IMR-90 (cell line): ENCODE measurements around the gene GAS7. TPM values are rescaled to one million over a fixed set of nuclear protein-coding genes. Genes with fewer than 3 reads are reported as not detected.

Experiments
- ATAC-seq: fragments of 200-7000 bp; cut with Tn5 transposase; 2 replicates; pipeline ENCODE4 v1.9.1; 2020; ENCODE audit warnings: low read depth, mild to moderate bottlenecking, moderate library complexity
- BruUV-seq: library from RNA; stranded (reverse); fragments of 400-500 nt; replicated peaks from 2 replicates; lab custom pipeline; 2021; lab: Mats Ljungman, UMichigan
- CTCF ChIA-PET: fragments of 300-600 bp; formaldehyde crosslinking; extraction: SDS; loops from one replicate; lab custom pipeline; 2021; ENCODE audit warnings: antibody characterized with exemption; lab: Yijun Ruan, JAX
- POLR2A ChIA-PET: fragments of 300-600 bp; sonication (Branson Sonifier 250); formaldehyde crosslinking; loops from one replicate; lab custom pipeline; 2022; ENCODE audit warnings: antibody characterized with exemption; ENCODE audit not compliant: unreplicated experiment; lab: Charles Lee
- DNase-seq: peaks from one replicate; pipeline ENCODE4 v3.0.0; 2013
- H2AFZ ChIP-seq: replicated peaks from 2 replicates; pipeline ENCODE3; 2013; ENCODE audit warnings: low read length, mild to moderate bottlenecking; ENCODE audit not compliant: poor library complexity
- H2AK5ac ChIP-seq: 2 replicates; pipeline ENCODE4 v1.6.1; 2013; ENCODE audit warnings: low read depth, low read length, inconsistent platforms
- H2AK9ac ChIP-seq: replicated peaks from 2 replicates; pipeline ENCODE3; 2013; ENCODE audit warnings: mild to moderate bottlenecking, low read depth, low read length, moderate library complexity; ENCODE audit not compliant: poor library complexity
- H2BK120ac ChIP-seq: 2 replicates; pipeline ENCODE4 v1.6.1; 2013; ENCODE audit warnings: low read depth, low read length, inconsistent platforms
- H2BK15ac ChIP-seq: 3 replicates; pipeline ENCODE4 v1.6.1; 2013; ENCODE audit warnings: low read depth, low read length, inconsistent platforms
- H2BK20ac ChIP-seq: 2 replicates; pipeline ENCODE4 v1.6.1; 2013; ENCODE audit warnings: low read depth, mild to moderate bottlenecking, inconsistent platforms, low read length, moderate library complexity
- H2BK5ac ChIP-seq: 2 replicates; pipeline ENCODE4 v1.6.1; 2013; ENCODE audit warnings: mild to moderate bottlenecking, low read depth, low read length, inconsistent platforms; ENCODE audit not compliant: poor library complexity, severe bottlenecking
- H3K14ac ChIP-seq: replicated peaks from 2 replicates; pipeline ENCODE4 v1.6.1; 2013; ENCODE audit warnings: low read depth, low read length, inconsistent platforms
- H3K18ac ChIP-seq: 2 replicates; pipeline ENCODE4 v1.6.1; 2013; ENCODE audit warnings: low read depth, low read length, control low read depth
- H3K23ac ChIP-seq: 2 replicates; pipeline ENCODE4 v1.6.1; 2013; ENCODE audit warnings: low read depth, low read length, inconsistent platforms
- H3K27ac ChIP-seq: 2 replicates; pipeline ENCODE4 v1.5.1; 2013; ENCODE audit warnings: mild to moderate bottlenecking, control low read depth, low read length; ENCODE audit not compliant: insufficient read depth
- H3K27me3 ChIP-seq: 2 replicates; pipeline ENCODE4 v1.6.1; 2013; ENCODE audit warnings: low read length; ENCODE audit not compliant: control insufficient read depth, insufficient read depth
- H3K36me3 ChIP-seq: 2 replicates; pipeline ENCODE4 v1.6.1; 2013; ENCODE audit warnings: low read length, mixed read lengths; ENCODE audit not compliant: control insufficient read depth, insufficient read depth
- H3K4ac ChIP-seq: 2 replicates; pipeline ENCODE4 v1.6.1; 2013; ENCODE audit warnings: low read depth, low read length, inconsistent platforms
- H3K4me1 ChIP-seq: 2 replicates; pipeline ENCODE4 v1.6.1; 2013; ENCODE audit warnings: low read length, mixed read lengths; ENCODE audit not compliant: control insufficient read depth, insufficient read depth
- H3K4me2 ChIP-seq: 2 replicates; pipeline ENCODE4 v1.6.1; 2013; ENCODE audit warnings: low read depth, mild to moderate bottlenecking, control low read depth, low read length, moderate library complexity
- H3K4me3 ChIP-seq: 2 replicates; pipeline ENCODE4 v1.5.1; 2013; ENCODE audit warnings: low read depth, mild to moderate bottlenecking, control low read depth, low read length, moderate library complexity; ENCODE audit not compliant: insufficient read depth
- H3K56ac ChIP-seq: 2 replicates; pipeline ENCODE4 v1.6.1; 2013; ENCODE audit warnings: low read length, inconsistent platforms; ENCODE audit not compliant: insufficient read depth; ENCODE audit errors: extremely low read depth
- H3K79me1 ChIP-seq, 2 experiments: 2 replicates each; pipeline ENCODE4 v1.6.1; 2013; ENCODE audit warnings: low read length in 2 of 2, inconsistent platforms in 1 of 2, low read depth in 1 of 2
- H3K9ac ChIP-seq: 2 replicates; pipeline ENCODE4 v1.6.1; 2013; ENCODE audit warnings: low read depth, low read length, control low read depth
- H3K9me1 ChIP-seq: 2 replicates; pipeline ENCODE4 v1.6.1; 2013; ENCODE audit warnings: low read length, inconsistent platforms; ENCODE audit not compliant: insufficient read depth
- H3K9me3 ChIP-seq: 2 replicates; pipeline ENCODE4 v1.6.1; 2013; ENCODE audit warnings: low read length; ENCODE audit not compliant: control insufficient read depth, insufficient read depth
- H4K20me1 ChIP-seq: 2 replicates; pipeline ENCODE4 v1.6.1; 2013; ENCODE audit warnings: low read length, inconsistent platforms; ENCODE audit not compliant: insufficient read depth
- H4K5ac ChIP-seq: 2 replicates; pipeline ENCODE4 v1.6.1; 2013; ENCODE audit warnings: mild to moderate bottlenecking, low read depth, low read length, control low read depth
- H4K8ac ChIP-seq, 2 experiments: 2 replicates each; pipeline ENCODE4 v1.6.1; 2013; ENCODE audit warnings: low read depth in 2 of 2, low read length in 2 of 2, control low read depth in 1 of 2, inconsistent platforms in 1 of 2
- H4K91ac ChIP-seq: 2 replicates; pipeline ENCODE4 v1.6.1; 2013; ENCODE audit warnings: low read depth, low read length, inconsistent platforms; ENCODE audit not compliant: insufficient read depth
- BHLHE40 ChIP-seq: fragments of 150-350 bp; IDR thresholded peaks from 2 replicates; pipeline ENCODE4 v1.6.1; 2016; ENCODE audit warnings: mild to moderate bottlenecking, low read depth, low read length
- CEBPB ChIP-seq: IDR thresholded peaks from 2 replicates; pipeline ENCODE4 v1.6.1; 2012; ENCODE audit warnings: low read depth, low read length, improper control_type of control experiment
- CHD1 ChIP-seq: IDR thresholded peaks from 2 replicates; pipeline ENCODE4 v1.6.1; 2012; ENCODE audit warnings: low read depth, low read length, improper control_type of control experiment
- FOS ChIP-seq: fragments of 150-350 bp; IDR thresholded peaks from 2 replicates; pipeline ENCODE4 v1.6.1; 2016; ENCODE audit warnings: low read depth, low read length
- MAFK ChIP-seq: IDR thresholded peaks from 2 replicates; pipeline ENCODE4 v1.6.1; 2012; ENCODE audit warnings: low read depth, low read length, improper control_type of control experiment
- MXI1 ChIP-seq: IDR thresholded peaks from 2 replicates; pipeline ENCODE4 v1.6.1; 2012; ENCODE audit warnings: low read depth, mild to moderate bottlenecking, low read length, moderate library complexity, borderline replicate concordance
- NFE2L2 ChIP-seq: fragments of 150-350 bp; IDR thresholded peaks from 2 replicates; pipeline ENCODE4 v1.6.1; 2016; ENCODE audit warnings: low read depth, mild to moderate bottlenecking, low read length
- POLR2A ChIP-seq: IDR thresholded peaks from 2 replicates; pipeline ENCODE4 v1.6.1; 2012; ENCODE audit warnings: mild to moderate bottlenecking, low read depth, low read length
- RAD21 ChIP-seq: IDR thresholded peaks from 2 replicates; pipeline ENCODE4 v1.6.1; 2012; ENCODE audit warnings: low read length, improper control_type of control experiment
- RCOR1 ChIP-seq: IDR thresholded peaks from 2 replicates; pipeline ENCODE4 v1.6.1; 2012; ENCODE audit warnings: mild to moderate bottlenecking, low read length, improper control_type of control experiment; ENCODE audit not compliant: insufficient replicate concordance
- RFX5 ChIP-seq: IDR thresholded peaks from 2 replicates; pipeline ENCODE4 v1.8.0; 2012; ENCODE audit warnings: low read depth, mild to moderate bottlenecking, low read length, moderate library complexity
- SMC3 ChIP-seq: fragments of 150-350 bp; IDR thresholded peaks from 2 replicates; pipeline ENCODE4 v1.6.1; 2016; ENCODE audit warnings: low read depth, mild to moderate bottlenecking, antibody characterized with exemption, low read length, moderate library complexity
- WGBS, 2 experiments: methylation state at CpG; one replicate each; pipeline versions ENCODE4 v1.1.5 to v1.1.7; 2013; ENCODE audit warnings: missing lambda C conversion rate in 2 of 2; ENCODE audit not compliant: insufficient read length in 1 of 2; ENCODE audit errors: extremely low coverage in 2 of 2; 5-methylcytosine and 5-hydroxymethylcytosine counted together
- dilution Hi-C: fragments of 300-500 bp; cut with HindIII; formaldehyde crosslinking; loops from one replicate; pipeline ENCODE4 v1.14.3; 2018; ENCODE audit warnings: low sequenced_read_pairs; ENCODE audit not compliant: unreplicated experiment
- in situ Hi-C: fragments of 300-500 bp; cut with MboI; formaldehyde crosslinking; loops from 3 replicates; pipeline ENCODE4 v1.14.3; 2019; ENCODE audit warnings: low sequenced_read_pairs, inconsistent platforms, mixed read lengths
- intact Hi-C: fragments of 100-400 bp; cut with micrococcal nuclease; formaldehyde crosslinking; loops from 2 replicates; pipeline ENCODE4 v1.10.0; 2022
- polyA plus RNA-seq, 3 experiments: library from polyadenylated mRNA; depleted of rRNA; stranded (reverse); fragments of >200 nt; gene quantifications; 2 replicates each; pipeline ENCODE4 v1.2.3, GENCODE V29; 2012; ENCODE audit warnings: low replicate concordance in 1 of 3
- total RNA-seq: library from RNA; depleted of rRNA; stranded (reverse); fragments of >200 nt; gene quantifications from 2 replicates; pipeline ENCODE4 v1.2.3, GENCODE V29; 2012
- TF ChIP-seq, protein P1 (sequence below): fragments of 150-350 bp; IDR thresholded peaks from 2 replicates; pipeline ENCODE4 v1.6.1; 2017; ENCODE audit warnings: mild to moderate bottlenecking, antibody characterized with exemption, low read length, low read depth
- TF ChIP-seq, protein P2 (sequence below): conservative IDR thresholded peaks from 2 replicates; pipeline ENCODE4 v1.5.1; 2012; ENCODE audit warnings: mild to moderate bottlenecking, low read depth, low read length, improper control_type of control experiment
- TF ChIP-seq, protein P3 (sequence below): fragments of 150-350 bp; IDR thresholded peaks from 2 replicates; pipeline ENCODE4 v1.6.1; 2016; ENCODE audit warnings: low read depth, mild to moderate bottlenecking, low read length, moderate library complexity, borderline replicate concordance

The GAS7 gene
- total and polyA plus RNA-seq, 2 of the 4 experiments (the other 2 are of a cell fraction): 4.6 to 5.0 TPM

DNA sequence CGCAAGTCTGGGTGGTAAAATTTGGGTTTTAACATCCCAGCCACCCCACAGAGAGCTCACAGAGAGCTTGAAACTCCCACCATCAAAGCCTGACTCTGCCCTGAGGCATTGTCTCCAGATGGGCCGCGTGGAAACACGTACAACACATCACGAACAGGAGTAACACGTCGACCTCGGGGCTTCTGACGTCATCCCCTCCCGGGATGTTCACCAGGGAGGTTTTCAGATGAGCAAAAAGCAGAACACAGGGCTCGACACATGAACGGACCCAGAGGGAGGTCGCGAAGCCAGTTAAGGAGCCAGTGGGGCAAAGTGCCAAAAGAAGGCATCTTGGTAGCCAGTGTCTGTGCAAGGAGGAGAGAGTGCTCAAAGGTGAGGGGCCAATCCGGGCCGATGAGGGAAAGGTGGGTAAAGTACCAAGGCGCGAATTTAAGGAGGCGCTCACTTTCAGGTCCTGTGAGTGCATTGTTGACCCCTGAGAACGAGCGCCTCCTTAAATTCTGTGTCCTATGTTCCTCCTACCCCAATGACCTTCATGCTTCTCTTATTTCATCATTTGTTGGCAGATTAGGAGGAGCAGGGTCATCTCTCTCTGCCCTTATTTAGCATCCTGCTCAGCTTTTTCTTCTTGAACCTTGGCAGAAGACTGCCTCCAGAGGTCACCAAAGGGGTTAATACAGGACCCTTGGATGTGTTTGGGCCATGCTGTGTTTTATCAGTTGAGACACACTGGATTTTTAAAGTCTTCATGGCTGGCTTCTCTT, 298.9 kb downstream of the GAS7 start:
- dilution Hi-C loops (no loop called here), in situ Hi-C loops (no loop called here), intact Hi-C loops (loop anchor here (1.0 to 5.0 kb wide), 2 partner anchors 21 to 57 kb away; no protein-coding TSS in a partner anchor)
- BruUV-seq: no TSS peak
- H3K9me1 ChIP-seq: no peaks in the 10 kb centered on the region
- H2AK9ac ChIP-seq: no peak overlapping the region
- no peak overlapping the region; the same call in 1 of the 2 replicates for H3K18ac ChIP-seq
- no peaks in the 10 kb centered on the region for H3K79me1 ChIP-seq
- peaks cover 14% of the 10 kb centered on the region for H3K4me1 ChIP-seq
- no peaks in the 10 kb centered on the region for H4K20me1 ChIP-seq
- no peak overlapping the region; the same call in 1 of the 2 replicates for H4K91ac ChIP-seq
- no peak overlapping the region for H3K4me3 ChIP-seq
- no peaks in the 10 kb centered on the region; the same call in 1 of the 2 replicates for H3K27me3 ChIP-seq
- no peak overlapping the region for H2AFZ ChIP-seq
- H3K4me2 ChIP-seq: no peak overlapping the region
- H2BK20ac ChIP-seq: no peak overlapping the region
- no peak for DNase-seq
- no peak overlapping the region for H2BK5ac ChIP-seq
- H3K27ac ChIP-seq: no peak overlapping the region
- no peak overlapping the region for H3K56ac ChIP-seq
- H3K4ac ChIP-seq: no peak overlapping the region
- WGBS, 2 experiments: 72% methylated on average over 6 of the region's 21 CpGs; no CpG with 5 or more reads in 1 of the 2 experiments
- H3K9ac ChIP-seq: no peak overlapping the region
- H2BK15ac ChIP-seq: no peak overlapping the region
- ATAC-seq: no peak
- ChIA-PET CTCF (no interaction called here), POLR2A (interaction anchor here (0.5 kb wide), 1 partner anchor 21 kb away, joined by 5 read pairs; no protein-coding TSS in a partner anchor)
- H2BK120ac ChIP-seq: peak overlapping the region; percentile 43; the same call in 1 of the 2 replicates
- H2AK5ac ChIP-seq: no peak overlapping the region
- no peak overlapping the region for H4K8ac ChIP-seq
- H3K14ac ChIP-seq: no peak overlapping the region
- H4K5ac ChIP-seq: no peak overlapping the region
- H3K23ac ChIP-seq: no peak overlapping the region; the same call in 1 of the 2 replicates
- no peaks in the 10 kb centered on the region for H3K9me3 ChIP-seq
- no peaks in the 10 kb centered on the region for H3K36me3 ChIP-seq
- TF ChIP-seq POLR2A: no peak
- TF ChIP-seq, protein P1, sequence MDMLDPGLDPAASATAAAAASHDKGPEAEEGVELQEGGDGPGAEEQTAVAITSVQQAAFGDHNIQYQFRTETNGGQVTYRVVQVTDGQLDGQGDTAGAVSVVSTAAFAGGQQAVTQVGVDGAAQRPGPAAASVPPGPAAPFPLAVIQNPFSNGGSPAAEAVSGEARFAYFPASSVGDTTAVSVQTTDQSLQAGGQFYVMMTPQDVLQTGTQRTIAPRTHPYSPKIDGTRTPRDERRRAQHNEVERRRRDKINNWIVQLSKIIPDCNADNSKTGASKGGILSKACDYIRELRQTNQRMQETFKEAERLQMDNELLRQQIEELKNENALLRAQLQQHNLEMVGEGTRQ: no peak
- TF ChIP-seq, protein P2, sequence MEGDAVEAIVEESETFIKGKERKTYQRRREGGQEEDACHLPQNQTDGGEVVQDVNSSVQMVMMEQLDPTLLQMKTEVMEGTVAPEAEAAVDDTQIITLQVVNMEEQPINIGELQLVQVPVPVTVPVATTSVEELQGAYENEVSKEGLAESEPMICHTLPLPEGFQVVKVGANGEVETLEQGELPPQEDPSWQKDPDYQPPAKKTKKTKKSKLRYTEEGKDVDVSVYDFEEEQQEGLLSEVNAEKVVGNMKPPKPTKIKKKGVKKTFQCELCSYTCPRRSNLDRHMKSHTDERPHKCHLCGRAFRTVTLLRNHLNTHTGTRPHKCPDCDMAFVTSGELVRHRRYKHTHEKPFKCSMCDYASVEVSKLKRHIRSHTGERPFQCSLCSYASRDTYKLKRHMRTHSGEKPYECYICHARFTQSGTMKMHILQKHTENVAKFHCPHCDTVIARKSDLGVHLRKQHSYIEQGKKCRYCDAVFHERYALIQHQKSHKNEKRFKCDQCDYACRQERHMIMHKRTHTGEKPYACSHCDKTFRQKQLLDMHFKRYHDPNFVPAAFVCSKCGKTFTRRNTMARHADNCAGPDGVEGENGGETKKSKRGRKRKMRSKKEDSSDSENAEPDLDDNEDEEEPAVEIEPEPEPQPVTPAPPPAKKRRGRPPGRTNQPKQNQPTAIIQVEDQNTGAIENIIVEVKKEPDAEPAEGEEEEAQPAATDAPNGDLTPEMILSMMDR: no peak
- TF ChIP-seq, protein P3, sequence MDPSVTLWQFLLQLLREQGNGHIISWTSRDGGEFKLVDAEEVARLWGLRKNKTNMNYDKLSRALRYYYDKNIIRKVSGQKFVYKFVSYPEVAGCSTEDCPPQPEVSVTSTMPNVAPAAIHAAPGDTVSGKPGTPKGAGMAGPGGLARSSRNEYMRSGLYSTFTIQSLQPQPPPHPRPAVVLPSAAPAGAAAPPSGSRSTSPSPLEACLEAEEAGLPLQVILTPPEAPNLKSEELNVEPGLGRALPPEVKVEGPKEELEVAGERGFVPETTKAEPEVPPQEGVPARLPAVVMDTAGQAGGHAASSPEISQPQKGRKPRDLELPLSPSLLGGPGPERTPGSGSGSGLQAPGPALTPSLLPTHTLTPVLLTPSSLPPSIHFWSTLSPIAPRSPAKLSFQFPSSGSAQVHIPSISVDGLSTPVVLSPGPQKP: no peak
- no peak for TF ChIP-seq SMC3
- no peak for TF ChIP-seq BHLHE40
- no peak for TF ChIP-seq MXI1
- no peak for TF ChIP-seq RAD21
- no peak for TF ChIP-seq MAFK
- no peak for TF ChIP-seq RCOR1
- no peak for TF ChIP-seq FOS
- no peak for TF ChIP-seq RFX5
- no peak for TF ChIP-seq CHD1
- TF ChIP-seq CEBPB: no peak
- TF ChIP-seq NFE2L2: no peak
